Pancreas (tissue), 10 donors: Measurements from ENCODE around the gene MYZAP. TPM values are rescaled to one million over a fixed set of nuclear protein-coding genes. Genes with fewer than 3 reads are reported as not detected.
A peak's percentile ranks its signal among the peaks of the same experiment; 100 is the strongest.

Experiments used
- ATAC-seq, 4 donors: fragments of 200-7000 bp; cut with Tn5 transposase; one replicate each; pipeline versions ENCODE4 v1.8.0 to v1.9.1; 2020; ENCODE audit warnings: mild to moderate bottlenecking in 4 of 4, moderate library complexity in 4 of 4
- DNase-seq, 6 donors: peaks; one replicate each; pipeline ENCODE4 v3.0.0-alpha.2; 2020
- FAIRE-seq: peaks from 2 replicates; lab custom pipeline; 2012; peaks lifted over from hg19 to GRCh38; lab: Jason Lieb, UNC
- H3K27ac ChIP-seq, 4 donors: fragments of 200-600 bp; sonication (generic); 1 replicate in 3 of 4; 2 replicates in 1 of 4; pipeline versions ENCODE4 v1.5.0 to v1.8.0; 2020
- H3K27me3 ChIP-seq, 4 donors: fragments of 200-600 bp; one replicate each; pipeline ENCODE4 v1.8.0; 2021
- H3K36me3 ChIP-seq, 3 donors: fragments of 200-600 bp; sonication (generic) in 1 of 3; one replicate each; pipeline versions ENCODE4 v1.5.0 to v1.8.0; 2020 to 2021
- H3K4me1 ChIP-seq, 3 donors: fragments of 200-600 bp; one replicate each; pipeline ENCODE4 v1.8.0; 2021
- H3K4me3 ChIP-seq, 4 donors: fragments of 200-600 bp; sonication (generic) in 2 of 4; one replicate each; pipeline versions ENCODE4 v1.5.0 to v1.8.0; 2020 to 2021
- H3K9me3 ChIP-seq, 4 donors: fragments of 200-600 bp; one replicate each; pipeline ENCODE4 v1.8.0; 2021
- WGBS, 2 donors: extraction: QIAGEN DNeasy Blood & Tissue Kit; methylation state at CpG; one replicate each; pipeline ENCODE4 v1.1.7; 2013; 5-methylcytosine and 5-hydroxymethylcytosine counted together
- intact Hi-C, 3 donors: fragments of 100-400 bp; cut with DNase I; formaldehyde crosslinking; loops; one replicate each; pipeline versions ENCODE4 v1.11.1 to v1.14.2; 2022
- polyA plus RNA-seq, 2 donors: library from polyadenylated mRNA; stranded (reverse); fragments of 200-250 nt; gene quantifications; one replicate each; pipeline ENCODE4 v1.2.3, GENCODE V29; 2013
- total RNA-seq, 6 donors: library from RNA; stranded (reverse); fragmentation: NEBNext Ultra II Directional in 4 of 6; extraction: Animal tissue kit (Norgen Biotek cat#: 25700) in 4 of 6; gene quantifications; one replicate each; pipeline versions ENCODE4 v1.2.1 to v1.2.4, GENCODE V29; 2021 to 2023
- TF ChIP-seq, protein P1 (sequence below), 4 donors: fragments of 200-600 bp; sonication (generic) in 3 of 4; IDR thresholded peaks; one replicate each; pipeline versions ENCODE4 v1.5.0 to v1.8.0; 2021; ENCODE audit warnings: antibody characterized with exemption in 4 of 4
- donor health status: healthy with polysubstance abuse.
- donor health status: DM: no; HTN: no; CAD: no; lungs with moderate emphysema.
- donor health status: DM: no; HTN: no; CAD: no.
- donor health status: control.
- donor health status: control.
- donor health status: Bipolar disorder and iron deficiency.
- donor health status: DM: yes; HTN: yes; CAD: no.
- donor health status: DM: no; HTN: no; CAD: no.
- donor health status: DM: no; HTN: no; CAD: no.
- donor health status: DM: yes; HTN: yes; CAD: no.

The MYZAP gene
- total and polyA plus RNA-seq, 8 donors = 5.4 to 13.4 (median 9.4) TPM

DNA sequence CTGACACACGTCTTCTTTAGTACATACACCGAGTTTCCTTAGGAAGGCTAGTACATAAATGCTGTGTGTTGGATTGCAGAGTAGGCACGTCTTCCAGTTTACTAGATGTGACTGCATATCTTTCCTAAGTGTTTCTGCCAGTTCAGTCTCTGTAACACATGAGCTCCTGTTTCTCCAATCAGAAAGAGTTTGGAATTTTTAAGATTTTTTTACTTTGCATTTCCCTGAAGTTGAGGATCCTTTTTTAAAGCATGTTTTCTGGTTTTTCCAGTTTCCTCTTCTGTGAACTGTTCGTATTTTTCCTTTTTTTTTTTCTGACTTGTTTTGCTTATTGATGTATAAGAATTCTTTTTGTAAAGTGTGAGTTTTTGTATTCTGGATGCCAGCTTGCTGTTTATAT is 107.3 kb downstream of the MYZAP start:
- TF ChIP-seq, protein P1, sequence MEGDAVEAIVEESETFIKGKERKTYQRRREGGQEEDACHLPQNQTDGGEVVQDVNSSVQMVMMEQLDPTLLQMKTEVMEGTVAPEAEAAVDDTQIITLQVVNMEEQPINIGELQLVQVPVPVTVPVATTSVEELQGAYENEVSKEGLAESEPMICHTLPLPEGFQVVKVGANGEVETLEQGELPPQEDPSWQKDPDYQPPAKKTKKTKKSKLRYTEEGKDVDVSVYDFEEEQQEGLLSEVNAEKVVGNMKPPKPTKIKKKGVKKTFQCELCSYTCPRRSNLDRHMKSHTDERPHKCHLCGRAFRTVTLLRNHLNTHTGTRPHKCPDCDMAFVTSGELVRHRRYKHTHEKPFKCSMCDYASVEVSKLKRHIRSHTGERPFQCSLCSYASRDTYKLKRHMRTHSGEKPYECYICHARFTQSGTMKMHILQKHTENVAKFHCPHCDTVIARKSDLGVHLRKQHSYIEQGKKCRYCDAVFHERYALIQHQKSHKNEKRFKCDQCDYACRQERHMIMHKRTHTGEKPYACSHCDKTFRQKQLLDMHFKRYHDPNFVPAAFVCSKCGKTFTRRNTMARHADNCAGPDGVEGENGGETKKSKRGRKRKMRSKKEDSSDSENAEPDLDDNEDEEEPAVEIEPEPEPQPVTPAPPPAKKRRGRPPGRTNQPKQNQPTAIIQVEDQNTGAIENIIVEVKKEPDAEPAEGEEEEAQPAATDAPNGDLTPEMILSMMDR (IDR thresholded peaks at IDR 0.05) = no peak
- intact Hi-C loops = no loop called here
- FAIRE-seq (no peak), ATAC-seq (no peak), DNase-seq (no peak)
- Histone ChIP-seq H3K27me3 (no peaks in the 10 kb centered on the region), H3K4me3 (no peak overlapping the region), H3K36me3 (no peaks in the 10 kb centered on the region), H3K27ac (no peak overlapping the region), H3K4me1 (no peaks in the 10 kb centered on the region), H3K9me3 (no peaks in the 10 kb centered on the region)
- 87 to 91% methylated on average over 4 of the region's 4 CpGs for WGBS, 2 donors

- Histone ChIP-seq H3K27ac (no peak overlapping the region), H3K27me3 (no peaks in the 10 kb centered on the region), H3K9me3 (no peaks in the 10 kb centered on the region), H3K36me3 (no peaks in the 10 kb centered on the region), H3K4me3 (no peak overlapping the region), H3K4me1 (peaks cover 0 to 4% (median 0%) of the 10 kb centered on the region in 3 donors)
- intact Hi-C loops = no loop called here
- DNase-seq (no peak), ATAC-seq (no peak), FAIRE-seq (no peak)
- TF ChIP-seq, protein P1 (IDR thresholded peaks at IDR 0.05) = no peak
- 38 to 42% methylated on average over 2 of the region's 2 CpGs for WGBS, 2 donors
Measured at GRCh38 chr15:57703387-57703786, 111.7 kb downstream of the MYZAP start.

GRCh38 chr15:57704441-57704840 is 112.7 kb downstream of the MYZAP start:
- H3K36me3 ChIP-seq = no peaks in the 10 kb centered on the region

GRCh38 chr15:57705746-57706404 is 114.2 kb downstream of the MYZAP start:
- peak in 3 of 4 donors; percentile 1 to 12 (median 7) for ATAC-seq
- Histone ChIP-seq H3K27ac (peak overlapping the region; percentile 76 to 98 (median 94)), H3K9me3 (no peaks in the 10 kb centered on the region), H3K27me3 (no peaks in the 10 kb centered on the region), H3K36me3 (peaks cover 0 to 3% (median 0%) of the 10 kb centered on the region in 3 donors), H3K4me3 (peak overlapping the region; percentile 71 to 91 (median 84)), H3K4me1 (peaks cover 6 to 17% (median 15%) of the 10 kb centered on the region in 3 donors)
- no peak for FAIRE-seq
- intact Hi-C loops = no loop called here
- no peak for DNase-seq
- TF ChIP-seq, protein P1 (IDR thresholded peaks at IDR 0.05) = no peak
- 80 to 82% methylated on average over 12 of the region's 12 CpGs for WGBS, 2 donors

More at GRCh38 chr15:57704441-57704840, 112.7 kb downstream of the MYZAP start:
- Histone ChIP-seq H3K4me1 (peaks cover 3 to 9% (median 7%) of the 10 kb centered on the region in 3 donors), H3K27ac (no peak overlapping the region), H3K4me3 (no peak overlapping the region), H3K27me3 (no peaks in the 10 kb centered on the region), H3K9me3 (no peaks in the 10 kb centered on the region)
- TF ChIP-seq, protein P1 (IDR thresholded peaks at IDR 0.05) = no peak
- no peak for ATAC-seq
- no peak for FAIRE-seq
- no peak for DNase-seq
- 79 to 83% methylated on average over 3 of the region's 3 CpGs for WGBS, 2 donors
- intact Hi-C loops = no loop called here
